ENCODE results near the gene FHIT. TPM values are rescaled to one million over a fixed set of nuclear protein-coding genes. Genes with fewer than 3 reads are reported as not detected.

Gene FHIT
- total RNA-seq, 1 experiment from 2014 or later = 9.8 TPM

DNA sequence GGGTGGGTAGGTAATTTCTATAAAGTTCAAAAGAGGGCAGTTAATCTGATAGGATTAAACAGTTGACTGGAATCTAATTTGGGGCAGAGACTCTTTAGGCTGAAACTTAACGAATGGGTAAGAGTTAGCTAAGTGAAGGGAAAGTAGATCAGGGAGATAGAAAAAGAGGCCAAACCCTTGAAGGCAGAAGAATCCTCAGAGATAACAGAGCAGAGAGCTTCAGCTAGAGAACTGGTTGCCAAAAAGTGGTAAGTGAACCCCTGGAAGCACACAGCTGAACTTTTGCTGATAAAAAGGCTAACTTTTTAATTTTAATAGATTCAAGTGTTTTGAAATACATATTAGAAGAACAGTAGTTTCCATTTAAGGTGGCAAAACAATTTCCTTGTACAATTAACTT, 99.2 kb downstream of the FHIT start:
- Histone ChIP-seq H3K36me3 (ENCODE audit: low read depth) (no peaks in the 10 kb centered on the region), H3F3A (ENCODE audit: insufficient read depth, low read depth) (no peaks in the 10 kb centered on the region), H3K79me2 (ENCODE audit: low read depth) (no peaks in the 10 kb centered on the region), H3K9me3 (ENCODE audit: insufficient read depth, low read depth) (no peaks in the 10 kb centered on the region), H4K20me1 (ENCODE audit: insufficient read depth) (no peaks in the 10 kb centered on the region), H3K4me2 (no peak overlapping the region), H3K9me2 (ENCODE audit: insufficient read depth) (no peaks in the 10 kb centered on the region), H3K4me1 (replicated peaks; ENCODE audit: insufficient read depth) (no peaks in the 10 kb centered on the region), H3K27ac (no peak overlapping the region), H3K27me3 (ENCODE audit: insufficient read depth, low read depth) (no peaks in the 10 kb centered on the region), H3K4me3 (no peak overlapping the region), H2AFZ (no peak overlapping the region)
- intact Hi-C loops (cut with micrococcal nuclease; ENCODE audit: unreplicated experiment) = no loop called here
- BruUV-seq (replicated peaks) = no TSS peak
- no peak for TF ChIP-seq EZH2 (IDR thresholded peaks at IDR 0.05; ENCODE audit: low read depth)
- TF ChIP-seq, protein P1, sequence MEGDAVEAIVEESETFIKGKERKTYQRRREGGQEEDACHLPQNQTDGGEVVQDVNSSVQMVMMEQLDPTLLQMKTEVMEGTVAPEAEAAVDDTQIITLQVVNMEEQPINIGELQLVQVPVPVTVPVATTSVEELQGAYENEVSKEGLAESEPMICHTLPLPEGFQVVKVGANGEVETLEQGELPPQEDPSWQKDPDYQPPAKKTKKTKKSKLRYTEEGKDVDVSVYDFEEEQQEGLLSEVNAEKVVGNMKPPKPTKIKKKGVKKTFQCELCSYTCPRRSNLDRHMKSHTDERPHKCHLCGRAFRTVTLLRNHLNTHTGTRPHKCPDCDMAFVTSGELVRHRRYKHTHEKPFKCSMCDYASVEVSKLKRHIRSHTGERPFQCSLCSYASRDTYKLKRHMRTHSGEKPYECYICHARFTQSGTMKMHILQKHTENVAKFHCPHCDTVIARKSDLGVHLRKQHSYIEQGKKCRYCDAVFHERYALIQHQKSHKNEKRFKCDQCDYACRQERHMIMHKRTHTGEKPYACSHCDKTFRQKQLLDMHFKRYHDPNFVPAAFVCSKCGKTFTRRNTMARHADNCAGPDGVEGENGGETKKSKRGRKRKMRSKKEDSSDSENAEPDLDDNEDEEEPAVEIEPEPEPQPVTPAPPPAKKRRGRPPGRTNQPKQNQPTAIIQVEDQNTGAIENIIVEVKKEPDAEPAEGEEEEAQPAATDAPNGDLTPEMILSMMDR (conservative IDR thresholded peaks at IDR 0.05) = no peak
- POLR2A ChIA-PET (ENCODE audit: unreplicated experiment) = no interaction called here
- DNase-seq = no peak
- CTCF ChIA-PET = no interaction called here

GRCh38 chr3:61149236-61149635, 102.0 kb downstream of the FHIT start:
- Histone ChIP-seq H3K9me2 (ENCODE audit: insufficient read depth) (no peaks in the 10 kb centered on the region), H3K4me3 (no peak overlapping the region), H2AFZ (no peak overlapping the region), H3K36me3 (ENCODE audit: low read depth) (no peaks in the 10 kb centered on the region), H3K79me2 (ENCODE audit: low read depth) (no peaks in the 10 kb centered on the region), H4K20me1 (ENCODE audit: insufficient read depth) (no peaks in the 10 kb centered on the region), H3K27me3 (ENCODE audit: insufficient read depth, low read depth) (no peaks in the 10 kb centered on the region), H3K9me3 (ENCODE audit: insufficient read depth, low read depth) (no peaks in the 10 kb centered on the region), H3K4me2 (no peak overlapping the region), H3K4me1 (replicated peaks; ENCODE audit: insufficient read depth) (no peaks in the 10 kb centered on the region), H3F3A (ENCODE audit: insufficient read depth, low read depth) (no peaks in the 10 kb centered on the region), H3K27ac (no peak overlapping the region)
- no TSS peak for BruUV-seq (replicated peaks)
- no peak for TF ChIP-seq EZH2 (IDR thresholded peaks at IDR 0.05; ENCODE audit: low read depth)
- TF ChIP-seq, protein P1 (conservative IDR thresholded peaks at IDR 0.05) = no peak
- CTCF ChIA-PET = no interaction called here
- POLR2A ChIA-PET (ENCODE audit: unreplicated experiment) = no interaction called here
- DNase-seq = no peak
- intact Hi-C loops (cut with micrococcal nuclease; ENCODE audit: unreplicated experiment) = no loop called here

DNA sequence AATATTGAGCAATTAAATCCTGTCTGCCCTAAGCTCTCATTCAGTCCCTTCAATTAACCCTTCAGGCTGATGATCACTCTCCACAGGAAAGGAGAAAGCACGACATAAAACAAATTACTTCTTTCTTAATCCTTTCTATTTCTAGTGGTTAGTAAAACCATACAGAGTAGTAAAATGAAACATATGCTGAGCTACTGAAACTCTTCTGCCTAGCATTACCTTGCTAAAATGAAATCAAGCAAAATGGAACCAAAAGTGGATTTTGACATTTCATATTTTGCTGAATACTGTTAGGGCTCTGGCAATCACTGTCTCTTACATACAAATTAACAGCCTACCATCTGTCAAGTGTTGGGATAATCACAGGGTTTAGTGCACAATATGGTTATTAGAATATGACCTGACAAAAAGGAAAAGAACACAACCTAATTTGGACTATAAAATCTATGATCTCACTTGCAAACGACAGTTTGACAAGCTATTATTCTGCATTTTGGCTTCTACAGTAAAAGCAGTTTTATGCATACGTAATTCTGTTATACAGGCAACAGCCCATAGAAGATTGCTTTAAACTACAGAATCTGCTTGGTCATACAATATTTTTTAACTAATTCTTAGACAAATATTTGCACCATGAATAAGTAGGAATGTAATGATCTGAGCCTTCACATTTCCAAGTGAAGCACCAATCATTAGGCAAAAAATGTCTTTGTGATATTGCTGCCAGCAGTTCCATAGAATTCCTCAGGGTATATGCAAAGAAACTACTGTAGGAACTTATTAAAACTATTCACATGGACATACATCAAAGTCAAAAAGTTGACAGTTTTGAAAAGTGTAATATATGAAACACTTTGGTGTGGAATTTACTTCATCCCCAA, 105.0 kb downstream of the FHIT start:
- intact Hi-C loops (cut with micrococcal nuclease; ENCODE audit: unreplicated experiment) = no loop called here
- H3K27me3 ChIP-seq (ENCODE audit: insufficient read depth, low read depth) = no peaks in the 10 kb centered on the region
- no peak overlapping the region for H3K4me2 ChIP-seq
- POLR2A ChIA-PET (ENCODE audit: unreplicated experiment) = no interaction called here
- H3K79me2 ChIP-seq (ENCODE audit: low read depth) = no peaks in the 10 kb centered on the region
- no peak overlapping the region for H3K4me3 ChIP-seq
- no peak for TF ChIP-seq EZH2 (IDR thresholded peaks at IDR 0.05; ENCODE audit: low read depth)
- TF ChIP-seq, protein P1 (conservative IDR thresholded peaks at IDR 0.05) = no peak
- H3K4me1 ChIP-seq (replicated peaks; ENCODE audit: insufficient read depth) = no peaks in the 10 kb centered on the region
- H3K9me3 ChIP-seq (ENCODE audit: insufficient read depth, low read depth) = no peaks in the 10 kb centered on the region
- no peak overlapping the region for H3K27ac ChIP-seq
- CTCF ChIA-PET = no interaction called here
- no peaks in the 10 kb centered on the region for H4K20me1 ChIP-seq (ENCODE audit: insufficient read depth)
- H3K36me3 ChIP-seq (ENCODE audit: low read depth) = no peaks in the 10 kb centered on the region
- no TSS peak for BruUV-seq (replicated peaks)
- no peak for DNase-seq
- H3K9me2 ChIP-seq (ENCODE audit: insufficient read depth) = no peaks in the 10 kb centered on the region
- H2AFZ ChIP-seq = no peak overlapping the region
- no peaks in the 10 kb centered on the region for H3F3A ChIP-seq (ENCODE audit: insufficient read depth, low read depth)

Data from PC-9 (cell line).